Muscle layer of colon (tissue), 2 donors: ENCODE measurements around the gene TAF1.
"Not testable (repeated sequence)": the region's sequence is repeated elsewhere in the genome, so short reads cannot be mapped to it uniquely, and the experiment has no call there.

Experiments
- H3K27ac ChIP-seq: one replicate; pipeline ENCODE4 v1.7.0; 2013; ENCODE audit warnings: low read depth, mild to moderate bottlenecking, low read length, moderate library complexity
- H3K27me3 ChIP-seq, 2 donors: one replicate each; pipeline ENCODE4 v1.7.0; 2013; ENCODE audit warnings: low read length in 2 of 2, mild to moderate bottlenecking in 2 of 2; ENCODE audit not compliant: insufficient read depth in 2 of 2, control insufficient read depth in 1 of 2
- H3K36me3 ChIP-seq: one replicate; pipeline ENCODE4 v1.7.0; 2013; ENCODE audit warnings: mild to moderate bottlenecking, low read length; ENCODE audit not compliant: insufficient read depth
- H3K4me1 ChIP-seq: one replicate; pipeline ENCODE4 v1.7.0; 2013; ENCODE audit warnings: mild to moderate bottlenecking, low read length; ENCODE audit not compliant: insufficient read depth
- H3K4me3 ChIP-seq, 2 donors: one replicate each; pipeline ENCODE4 v1.7.0; 2013; ENCODE audit warnings: low read length in 2 of 2, low read depth in 1 of 2, mild to moderate bottlenecking in 1 of 2, moderate library complexity in 1 of 2
- H3K9ac ChIP-seq: one replicate; pipeline ENCODE4 v1.7.0; 2013; ENCODE audit warnings: low read length
- H3K9me3 ChIP-seq: one replicate; pipeline ENCODE4 v1.7.0; 2013; ENCODE audit warnings: mild to moderate bottlenecking, low read length
- donor health status: abdominal sarcoma.
- donor health status: Adenocarcinoma of cecum.

Gene TAF1

GRCh38 chrX:71366674-71367256 lies 608 bp downstream of the TAF1 start:
- peaks cover 12% of the 10 kb centered on the region for H3K4me1 ChIP-seq
- H3K36me3 ChIP-seq, result peaks cover 7% of the 10 kb centered on the region
- peak overlapping the region; percentile 70 for H3K9ac ChIP-seq
- H3K27ac ChIP-seq, result peak overlapping the region; percentile 75
- H3K27me3 ChIP-seq, result no peaks in the 10 kb centered on the region
- H3K9me3 ChIP-seq, result no peaks in the 10 kb centered on the region
- H3K4me3 ChIP-seq, result peak overlapping the region; percentile 58 to 77

GRCh38 chrX:71367396-71367795 lies 1.2 kb downstream of the TAF1 start:
- Histone ChIP-seq H3K4me3 (peak overlapping the region; percentile 58 to 77), H3K27me3 (no peaks in the 10 kb centered on the region), H3K9ac (peak overlapping the region; percentile 70), H3K4me1 (peaks cover 12% of the 10 kb centered on the region), H3K36me3 (peaks cover 7% of the 10 kb centered on the region), H3K9me3 (no peaks in the 10 kb centered on the region), H3K27ac (peak overlapping the region; percentile 75)

GRCh38 chrX:71372388-71372787 lies 6.2 kb downstream of the TAF1 start:
- Histone ChIP-seq H3K4me3 (no peak overlapping the region), H3K9ac (no peak overlapping the region), H3K36me3 (peaks cover 30% of the 10 kb centered on the region), H3K27ac (no peak overlapping the region), H3K4me1 (peaks cover 11% of the 10 kb centered on the region), H3K9me3 (no peaks in the 10 kb centered on the region), H3K27me3 (no peaks in the 10 kb centered on the region)

GRCh38 chrX:71378732-71379131 lies 12.6 kb downstream of the TAF1 start:
- H3K9ac ChIP-seq, result no peak overlapping the region
- H3K9me3 ChIP-seq, result no peaks in the 10 kb centered on the region
- H3K27ac ChIP-seq, result no peak overlapping the region
- peaks cover 58% of the 10 kb centered on the region for H3K36me3 ChIP-seq
- no peak overlapping the region for H3K4me3 ChIP-seq
- no peaks in the 10 kb centered on the region for H3K4me1 ChIP-seq
- H3K27me3 ChIP-seq, result no peaks in the 10 kb centered on the region

- not testable (repeated sequence) for H3K4me1 ChIP-seq, H3K27ac ChIP-seq, H3K9ac ChIP-seq, H3K9me3 ChIP-seq, H3K4me3 ChIP-seq, H3K27me3 ChIP-seq
- peaks cover 35% of the 10 kb centered on the region for H3K36me3 ChIP-seq
Measured at GRCh38 chrX:71391725-71392124, 25.6 kb downstream of the TAF1 start.

GRCh38 chrX:71393919-71394318 lies 27.8 kb downstream of the TAF1 start:
- Histone ChIP-seq H3K36me3 (peaks cover 36% of the 10 kb centered on the region), H3K4me3 (no peak overlapping the region), H3K27me3 (no peaks in the 10 kb centered on the region)

GRCh38 chrX:71396576-71396975 lies 30.4 kb downstream of the TAF1 start:
- H3K9ac ChIP-seq, result no peak overlapping the region
- H3K4me1 ChIP-seq, result no peaks in the 10 kb centered on the region
- H3K9me3 ChIP-seq, result no peaks in the 10 kb centered on the region
- H3K27ac ChIP-seq, result no peak overlapping the region
- no peak overlapping the region for H3K4me3 ChIP-seq
- no peaks in the 10 kb centered on the region for H3K27me3 ChIP-seq
- peaks cover 35% of the 10 kb centered on the region for H3K36me3 ChIP-seq

More at GRCh38 chrX:71393919-71394318, 27.8 kb downstream of the TAF1 start:
- Histone ChIP-seq H3K9me3 (no peaks in the 10 kb centered on the region), H3K4me1 (no peaks in the 10 kb centered on the region), H3K9ac (no peak overlapping the region), H3K27ac (no peak overlapping the region)

GRCh38 chrX:71400710-71401109 lies 34.6 kb downstream of the TAF1 start:
- no peaks in the 10 kb centered on the region for H3K27me3 ChIP-seq
- peaks cover 13% of the 10 kb centered on the region for H3K36me3 ChIP-seq

GRCh38 chrX:71416260-71416659 lies 50.1 kb downstream of the TAF1 start:
- H3K36me3 ChIP-seq, H3K4me1 ChIP-seq, H3K27ac ChIP-seq, H3K9me3 ChIP-seq, H3K27me3 ChIP-seq, H3K9ac ChIP-seq, H3K4me3 ChIP-seq: not testable (repeated sequence)

More at GRCh38 chrX:71400710-71401109, 34.6 kb downstream of the TAF1 start:
- Histone ChIP-seq H3K4me3 (no peak overlapping the region), H3K27ac (no peak overlapping the region), H3K4me1 (no peaks in the 10 kb centered on the region), H3K9ac (no peak overlapping the region), H3K9me3 (no peaks in the 10 kb centered on the region)

- Histone ChIP-seq H3K9me3 (no peaks in the 10 kb centered on the region), H3K4me1 (no peaks in the 10 kb centered on the region), H3K36me3 (peaks cover 19% of the 10 kb centered on the region), H3K4me3 (no peak overlapping the region), H3K27ac (no peak overlapping the region), H3K9ac (no peak overlapping the region), H3K27me3 (peaks cover 0 to 4% of the 10 kb centered on the region in 2 donors)
Measured at GRCh38 chrX:71420686-71421085, 54.5 kb downstream of the TAF1 start.

GRCh38 chrX:71432733-71433132 lies 66.6 kb downstream of the TAF1 start:
- Histone ChIP-seq H3K36me3 (no peaks in the 10 kb centered on the region), H3K4me1 (no peaks in the 10 kb centered on the region), H3K4me3 (no peak overlapping the region), H3K27me3 (peaks cover 0 to 4% of the 10 kb centered on the region in 2 donors), H3K9ac (no peak overlapping the region), H3K27ac (no peak overlapping the region), H3K9me3 (no peaks in the 10 kb centered on the region)

GRCh38 chrX:71438750-71439149 lies 72.6 kb downstream of the TAF1 start:
- Histone ChIP-seq H3K4me3 (no peak overlapping the region), H3K27me3 (no peaks in the 10 kb centered on the region), H3K27ac (no peak overlapping the region)

More at GRCh38 chrX:71438750-71439149, 72.6 kb downstream of the TAF1 start:
- H3K9me3 ChIP-seq, result no peaks in the 10 kb centered on the region
- no peak overlapping the region for H3K9ac ChIP-seq
- H3K4me1 ChIP-seq, result no peaks in the 10 kb centered on the region
- no peaks in the 10 kb centered on the region for H3K36me3 ChIP-seq
